ENCODE results near the gene SLC25A21.

DNA sequence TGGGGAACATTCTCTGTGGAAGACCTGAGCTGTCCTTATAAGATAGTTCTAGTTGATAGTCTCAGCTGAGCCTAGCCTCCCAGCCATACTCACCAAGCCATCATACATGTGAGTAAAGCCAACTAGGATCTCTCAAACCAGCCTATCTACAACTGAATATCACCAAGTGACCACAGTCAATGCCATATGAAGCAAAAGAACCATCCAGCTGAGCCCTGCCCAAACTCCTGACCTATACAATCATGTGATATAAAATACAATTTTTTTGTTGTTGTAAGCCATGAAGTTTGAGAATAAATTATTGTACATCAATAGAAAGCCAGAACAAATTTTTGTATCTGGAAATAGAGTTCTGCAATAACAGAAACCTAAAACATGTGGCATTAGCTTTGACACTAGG, 118.3 kb downstream of the SLC25A21 start:
- TF ChIP-seq POLR2A (IDR thresholded peaks at IDR 0.05; ENCODE audit: low read length) (no peak), GATA1 (IDR thresholded peaks at IDR 0.05; ENCODE audit: low read depth, low read length) (no peak)
